H1 (cell line): ENCODE results near the gene SNX33. TPM values are rescaled to one million over a fixed set of nuclear protein-coding genes. Genes with fewer than 3 reads are reported as not detected.

ENCODE experiments used
- CTCF ChIA-PET: fragments of 300-600 bp; sonication (Branson Sonifier 250); formaldehyde crosslinking; loops from one replicate; lab custom pipeline; 2021; ENCODE audit not compliant: partially characterized antibody; lab: Charles Lee
- POLR2A ChIA-PET: fragments of 300-600 bp; sonication (Branson Sonifier 250); formaldehyde crosslinking; loops from one replicate; lab custom pipeline; 2021; ENCODE audit warnings: inconsistent platforms; ENCODE audit not compliant: partially characterized antibody; lab: Charles Lee
- DNase-seq, 2 experiments: peaks; one replicate each; pipeline versions ENCODE4 v3.0.0 to v3.0.0-alpha.2; 2010 to 2022; ENCODE audit warnings: low spot score in 2 of 2, low read depth in 1 of 2, mixed read lengths in 1 of 2
- FAIRE-seq: peaks from 2 replicates; lab custom pipeline; 2011; peaks lifted over from hg19 to GRCh38; lab: Jason Lieb, UNC
- H2AFZ ChIP-seq: 2 replicates; pipeline ENCODE4 v1.8.1; 2012; ENCODE audit warnings: low read length, inconsistent platforms
- H2AK5ac ChIP-seq: 2 replicates; pipeline ENCODE4 v1.6.1; 2013; ENCODE audit warnings: low read depth, low read length
- H2BK120ac ChIP-seq: replicated peaks from 2 replicates; pipeline ENCODE3; 2013; ENCODE audit warnings: low read depth, low read length, inconsistent platforms
- H2BK12ac ChIP-seq: 2 replicates; pipeline ENCODE4 v1.6.1; 2013; ENCODE audit warnings: low read depth, low read length
- H2BK15ac ChIP-seq: 2 replicates; pipeline ENCODE4 v1.6.1; 2013; ENCODE audit warnings: low read length
- H2BK20ac ChIP-seq: 2 replicates; pipeline ENCODE4 v1.6.1; 2013; ENCODE audit warnings: low read length
- H2BK5ac ChIP-seq: 2 replicates; pipeline ENCODE4 v1.6.1; 2013; ENCODE audit warnings: low read depth, low read length
- H3K14ac ChIP-seq: 2 replicates; pipeline ENCODE4 v1.6.1; 2013; ENCODE audit warnings: inconsistent platforms; ENCODE audit not compliant: insufficient read length
- H3K18ac ChIP-seq: 2 replicates; pipeline ENCODE4 v1.6.1; 2013; ENCODE audit warnings: low read length; ENCODE audit errors: extremely low read depth
- H3K23ac ChIP-seq: 2 replicates; pipeline ENCODE4 v1.6.1; 2013; ENCODE audit warnings: inconsistent platforms; ENCODE audit not compliant: insufficient read length
- H3K23me2 ChIP-seq: 2 replicates; pipeline ENCODE4 v1.6.1; 2013; ENCODE audit warnings: low read depth, low read length
- H3K27ac ChIP-seq: 2 replicates; pipeline ENCODE4 v1.6.1; 2011; ENCODE audit warnings: low read depth, low read length, inconsistent platforms
- H3K27me3 ChIP-seq, 4 experiments: replicated peaks in 1 of 4; 1 replicate in 1 of 4; 2 replicates in 3 of 4; pipeline versions ENCODE4 v1.6.1 to v1.8.1; 2011 to 2013; ENCODE audit warnings: low read length in 3 of 4, mild to moderate bottlenecking in 3 of 4, inconsistent platforms in 2 of 4, mixed read lengths in 2 of 4, moderate library complexity in 1 of 4; ENCODE audit not compliant: control insufficient read depth in 3 of 4, insufficient read depth in 3 of 4; ENCODE audit errors: extremely low read depth in 1 of 4
- H3K36me3 ChIP-seq, 4 experiments: 2 replicates each; pipeline versions ENCODE4 v1.6.1 to v1.8.1; 2011 to 2013; ENCODE audit warnings: mild to moderate bottlenecking in 4 of 4, low read length in 3 of 4, moderate library complexity in 2 of 4, control low read depth in 1 of 4, inconsistent platforms in 1 of 4; ENCODE audit not compliant: insufficient read depth in 4 of 4, control insufficient read depth in 2 of 4
- H3K4ac ChIP-seq: replicated peaks from 2 replicates; pipeline ENCODE3; 2013; ENCODE audit warnings: low read length, low read depth, mixed read lengths, inconsistent platforms; ENCODE audit not compliant: insufficient read length
- H3K4me1 ChIP-seq, 4 experiments: replicated peaks in 1 of 4; 1 replicate in 1 of 4; 2 replicates in 3 of 4; pipeline versions ENCODE4 v1.6.1 to v1.8.1; 2011 to 2013; ENCODE audit warnings: low read length in 3 of 4, inconsistent platforms in 2 of 4, mixed read lengths in 1 of 4; ENCODE audit not compliant: insufficient read depth in 4 of 4, control insufficient read depth in 3 of 4
- H3K4me2 ChIP-seq, 2 experiments: 2 replicates each; pipeline versions ENCODE4 v1.6.1 to v1.8.1; 2011 to 2013; ENCODE audit warnings: low read depth in 2 of 2, low read length in 2 of 2, control low read depth in 1 of 2, inconsistent platforms in 1 of 2, mild to moderate bottlenecking in 1 of 2; ENCODE audit not compliant: insufficient read depth in 1 of 2
- H3K4me3 ChIP-seq, 4 experiments: fragments of 200-600, 300-600 bp in 1 of 4; sonication (generic), shearing (Covaris generic), sonication (Bioruptor Twin) in 1 of 4; 2 replicates each; pipeline versions ENCODE4 v1.5.1 to v1.8.1; 2011 to 2016; ENCODE audit warnings: low read length in 4 of 4, low read depth in 3 of 4, control low read depth in 2 of 4, inconsistent platforms in 2 of 4, mild to moderate bottlenecking in 2 of 4, mixed read lengths in 1 of 4, moderate library complexity in 1 of 4; ENCODE audit not compliant: insufficient read depth in 2 of 4; ENCODE audit errors: extremely low read depth in 1 of 4
- H3K56ac ChIP-seq: replicated peaks from 2 replicates; pipeline ENCODE3; 2013; ENCODE audit warnings: low read depth, mild to moderate bottlenecking, mixed read lengths, low read length, inconsistent platforms; ENCODE audit not compliant: insufficient read length
- H3K79me1 ChIP-seq: 2 replicates; pipeline ENCODE4 v1.6.1; 2013; ENCODE audit warnings: low read depth, low read length, control low read depth
- H3K79me2 ChIP-seq, 2 experiments: 2 replicates each; pipeline versions ENCODE4 v1.6.1 to v1.8.1; 2012 to 2013; ENCODE audit warnings: low read length in 2 of 2, mild to moderate bottlenecking in 2 of 2, inconsistent platforms in 1 of 2; ENCODE audit not compliant: insufficient read depth in 2 of 2, control insufficient read depth in 1 of 2
- H3K9ac ChIP-seq, 4 experiments: replicated peaks in 1 of 4; 1 replicate in 1 of 4; 2 replicates in 3 of 4; pipeline versions ENCODE4 v1.6.1 to v1.8.1; 2011 to 2013; ENCODE audit warnings: low read depth in 3 of 4, low read length in 3 of 4, control low read depth in 2 of 4, mild to moderate bottlenecking in 2 of 4, moderate library complexity in 2 of 4, inconsistent platforms in 1 of 4; ENCODE audit errors: extremely low read depth in 1 of 4
- H3K9me3 ChIP-seq, 2 experiments: 2 replicates each; pipeline versions ENCODE4 v1.6.1 to v1.8.1; 2012 to 2013; ENCODE audit warnings: mild to moderate bottlenecking in 2 of 2, moderate library complexity in 2 of 2, control low read depth in 1 of 2, inconsistent platforms in 1 of 2, low read depth in 1 of 2, low read length in 1 of 2, mixed read lengths in 1 of 2; ENCODE audit not compliant: insufficient read depth in 2 of 2
- H4K20me1 ChIP-seq, 2 experiments: replicated peaks in 1 of 2; 2 replicates each; pipeline versions ENCODE3 to v1.8.1; 2011 to 2013; ENCODE audit warnings: inconsistent platforms in 2 of 2, low read length in 2 of 2, mild to moderate bottlenecking in 1 of 2; ENCODE audit not compliant: insufficient read depth in 2 of 2, control insufficient read depth in 1 of 2
- H4K5ac ChIP-seq: 2 replicates; pipeline ENCODE4 v1.6.1; 2013; ENCODE audit warnings: low read length, low read depth, mixed read lengths, inconsistent platforms; ENCODE audit not compliant: insufficient read length
- H4K8ac ChIP-seq: 2 replicates; pipeline ENCODE4 v1.8.0; 2013; ENCODE audit warnings: mild to moderate bottlenecking, moderate library complexity, low read length, inconsistent platforms; ENCODE audit not compliant: insufficient read depth; ENCODE audit errors: extremely low read depth
- H4K91ac ChIP-seq: replicated peaks from 2 replicates; pipeline ENCODE3; 2013; ENCODE audit warnings: low read length, mixed read lengths, inconsistent platforms; ENCODE audit not compliant: insufficient read length
- EGR1 ChIP-seq: IDR thresholded peaks from 2 replicates; pipeline ENCODE4 v1.6.1; 2011; ENCODE audit warnings: low read depth, low read length, borderline replicate concordance
- EZH2 ChIP-seq: fragments of 200-600 bp; sonication (generic); IDR thresholded peaks from 2 replicates; pipeline ENCODE4 v1.7.1; 2012; ENCODE audit warnings: low read depth, mild to moderate bottlenecking, moderate library complexity, low read length, inconsistent platforms; ENCODE audit not compliant: severe bottlenecking
- RAD21 ChIP-seq, 2 experiments: IDR thresholded peaks in 1 of 2; conservative IDR thresholded peaks in 1 of 2; 2 replicates each; pipeline ENCODE4 v1.6.1; 2011; ENCODE audit warnings: low read depth in 2 of 2, low read length in 2 of 2, improper control_type of control experiment in 1 of 2, inconsistent platforms in 1 of 2, mild to moderate bottlenecking in 1 of 2, moderate library complexity in 1 of 2
- RFX5 ChIP-seq: IDR thresholded peaks from 2 replicates; pipeline ENCODE4 v1.6.1; 2011; ENCODE audit warnings: low read depth, low read length, improper control_type of control experiment, borderline replicate concordance
- RNF2 ChIP-seq: fragments of 200-900, 300-1000 bp; sonication (generic); IDR thresholded peaks from 2 replicates; pipeline ENCODE4 v1.7.1; 2016; ENCODE audit warnings: borderline replicate concordance, low read depth, mild to moderate bottlenecking, antibody characterized with exemption, low read length; ENCODE audit not compliant: poor library complexity, severe bottlenecking; ENCODE audit errors: missing control alignments
- SAP30 ChIP-seq: fragments of 300-600 bp; sonication (generic); IDR thresholded peaks from 2 replicates; pipeline ENCODE4 v1.7.1; 2012; ENCODE audit warnings: low read length, moderate library complexity, mild to moderate bottlenecking, inconsistent platforms; ENCODE audit not compliant: insufficient read depth, insufficient replicate concordance
- SIX5 ChIP-seq: IDR thresholded peaks from 2 replicates; pipeline ENCODE4 v1.6.1; 2011; ENCODE audit warnings: mild to moderate bottlenecking, low read depth, low read length
- WGBS, 2 experiments: shearing (Covaris generic) in 1 of 2; methylation state at CpG; one replicate each; pipeline versions ENCODE4 v1.1.6 to v1.1.7; 2013 to 2015; ENCODE audit warnings: low lambda C conversion rate in 2 of 2, mixed read lengths in 2 of 2, inconsistent platforms in 1 of 2, low coverage in 1 of 2, missing lambda C conversion rate in 1 of 2; ENCODE audit not compliant: insufficient replicate concordance in 2 of 2, insufficient coverage in 1 of 2, insufficient read length in 1 of 2; ENCODE audit errors: extremely low coverage in 1 of 2, missing lambda C conversion rate in 1 of 2; 5-methylcytosine and 5-hydroxymethylcytosine counted together
- polyA plus RNA-seq, 7 experiments: library from polyadenylated mRNA; depleted of rRNA in 3 of 7; stranded (reverse) in 5 of 7; unstranded in 2 of 7; fragments of >200 nt in 5 of 7; fragments of 200-250 nt in 2 of 7; gene quantifications; 1 replicate in 5 of 7; 2 replicates in 1 of 7; 4 replicates in 1 of 7; pipeline versions ENCODE4 v1.2.1 to v1.2.3, GENCODE V29; 2011 to 2013; ENCODE audit warnings: missing spikeins in 2 of 7, mixed read lengths in 2 of 7
- total RNA-seq: library from RNA; stranded (reverse); fragmentation: NEBNext Ultra II Directional; extraction: Animal tissue kit (Norgen Biotek cat#: 25700); gene quantifications from 2 replicates; pipeline ENCODE4 v1.2.1, GENCODE V29; 2021
- TF ChIP-seq, protein P1 (sequence below): IDR thresholded peaks from 2 replicates; pipeline ENCODE4 v1.6.1; 2012; ENCODE audit warnings: inconsistent platforms
- TF ChIP-seq, protein P2 (sequence below): IDR thresholded peaks from 2 replicates; pipeline ENCODE4 v1.6.1; 2012; ENCODE audit warnings: low read length, inconsistent platforms
- TF ChIP-seq, protein P3 (sequence below): IDR thresholded peaks from 2 replicates; pipeline ENCODE4 v1.6.1; 2012; ENCODE audit warnings: inconsistent platforms

The SNX33 gene
- total and polyA plus RNA-seq, 2 of the 8 experiments (the other 6 are each of a cell fraction or from before 2014, with no cell fraction given): 14.3 to 22.9 TPM

DNA sequence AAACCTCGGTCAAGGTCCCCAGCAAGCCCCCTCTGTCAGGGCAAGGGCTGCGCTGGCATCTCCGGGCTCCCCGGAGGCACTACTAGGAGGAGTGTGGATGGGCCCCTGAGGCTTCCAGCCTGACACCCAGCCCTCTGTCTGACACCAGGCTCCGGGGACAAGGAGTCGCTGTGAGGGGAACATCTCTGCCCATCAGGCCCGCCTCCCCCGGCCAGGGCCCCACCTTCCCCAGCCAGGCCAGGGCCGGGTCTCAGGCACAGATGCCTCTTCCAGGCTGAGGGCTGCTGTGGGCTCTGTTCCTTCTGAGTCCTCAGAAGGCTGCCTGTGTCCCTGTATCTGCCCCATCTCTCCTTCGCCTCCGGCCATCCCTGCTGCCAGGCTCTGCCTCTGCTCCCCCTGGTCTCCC is 49.1 kb downstream of the SNX33 start:
- ChIA-PET CTCF (interaction anchor here (1.1 to 1.3 kb wide), 2 partner anchors 10 to 443 kb away, joined by 4 read pairs; no protein-coding TSS in a partner anchor), POLR2A (no interaction called here)
- H3K4ac ChIP-seq: no peak overlapping the region
- H3K27ac ChIP-seq: no peak overlapping the region
- 93% methylated on average over 9 of the region's 11 CpGs; no CpG with 5 or more reads in 1 of the 2 experiments for WGBS, 2 experiments
- no peaks in the 10 kb centered on the region for H3K79me1 ChIP-seq
- H3K9me3 ChIP-seq: no peaks in the 10 kb centered on the region
- no peak overlapping the region for H2AFZ ChIP-seq
- H2BK5ac ChIP-seq: 0 out of 2 replicates have a peak overlapping the region, but pooled peaks have one; percentile 35
- H3K4me3 ChIP-seq: no peak overlapping the region
- no peaks in the 10 kb centered on the region for H3K27me3 ChIP-seq
- no peaks in the 10 kb centered on the region for H3K36me3 ChIP-seq
- H3K18ac ChIP-seq: no peak overlapping the region
- no peak overlapping the region for H2BK15ac ChIP-seq
- 0 out of 2 replicates have a peak overlapping the region, but pooled peaks have one; percentile 39 for H2AK5ac ChIP-seq
- H3K14ac ChIP-seq: no peak overlapping the region
- H3K23ac ChIP-seq: no peak overlapping the region
- no peak overlapping the region for H2BK20ac ChIP-seq
- FAIRE-seq (no peak), DNase-seq (no peak)
- H2BK120ac ChIP-seq: no peak overlapping the region
- no peak overlapping the region for H3K4me2 ChIP-seq
- H2BK12ac ChIP-seq: no peak overlapping the region
- H4K8ac ChIP-seq: no peak overlapping the region
- H4K20me1 ChIP-seq: no peaks in the 10 kb centered on the region
- H3K79me2 ChIP-seq: no peaks in the 10 kb centered on the region
- TF ChIP-seq EZH2 (no peak), SAP30 (no peak), SIX5 (no peak), RAD21 (IDR thresholded peaks at IDR 0.05 in 1 of 2, conservative IDR thresholded peaks at IDR 0.05 in 1 of 2; ENCODE audit: low read depth in 2 of 2, low read length in 2 of 2) (no peak), RFX5 (no peak), RNF2 (no peak), EGR1 (no peak)
- TF ChIP-seq, protein P1, sequence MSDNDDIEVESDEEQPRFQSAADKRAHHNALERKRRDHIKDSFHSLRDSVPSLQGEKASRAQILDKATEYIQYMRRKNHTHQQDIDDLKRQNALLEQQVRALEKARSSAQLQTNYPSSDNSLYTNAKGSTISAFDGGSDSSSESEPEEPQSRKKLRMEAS: no peak
- TF ChIP-seq, protein P2, sequence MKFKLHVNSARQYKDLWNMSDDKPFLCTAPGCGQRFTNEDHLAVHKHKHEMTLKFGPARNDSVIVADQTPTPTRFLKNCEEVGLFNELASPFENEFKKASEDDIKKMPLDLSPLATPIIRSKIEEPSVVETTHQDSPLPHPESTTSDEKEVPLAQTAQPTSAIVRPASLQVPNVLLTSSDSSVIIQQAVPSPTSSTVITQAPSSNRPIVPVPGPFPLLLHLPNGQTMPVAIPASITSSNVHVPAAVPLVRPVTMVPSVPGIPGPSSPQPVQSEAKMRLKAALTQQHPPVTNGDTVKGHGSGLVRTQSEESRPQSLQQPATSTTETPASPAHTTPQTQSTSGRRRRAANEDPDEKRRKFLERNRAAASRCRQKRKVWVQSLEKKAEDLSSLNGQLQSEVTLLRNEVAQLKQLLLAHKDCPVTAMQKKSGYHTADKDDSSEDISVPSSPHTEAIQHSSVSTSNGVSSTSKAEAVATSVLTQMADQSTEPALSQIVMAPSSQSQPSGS: no peak
- TF ChIP-seq, protein P3, sequence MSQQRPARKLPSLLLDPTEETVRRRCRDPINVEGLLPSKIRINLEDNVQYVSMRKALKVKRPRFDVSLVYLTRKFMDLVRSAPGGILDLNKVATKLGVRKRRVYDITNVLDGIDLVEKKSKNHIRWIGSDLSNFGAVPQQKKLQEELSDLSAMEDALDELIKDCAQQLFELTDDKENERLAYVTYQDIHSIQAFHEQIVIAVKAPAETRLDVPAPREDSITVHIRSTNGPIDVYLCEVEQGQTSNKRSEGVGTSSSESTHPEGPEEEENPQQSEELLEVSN: no peak
- H3K23me2 ChIP-seq: no peaks in the 10 kb centered on the region
- H3K9ac ChIP-seq: no peak overlapping the region
- no peak overlapping the region for H4K91ac ChIP-seq
- no peak overlapping the region for H4K5ac ChIP-seq
- H3K56ac ChIP-seq: no peak overlapping the region
- peaks cover 8 to 22% (median 13%) of the 10 kb centered on the region in 4 experiments for H3K4me1 ChIP-seq
